GM12878 (cell line): Measurements from ENCODE around the gene S100A9. TPM values are rescaled to one million over a fixed set of nuclear protein-coding genes. Genes with fewer than 3 reads are reported as not detected.

ENCODE experiments used
- ATAC-seq: fragments of 200-7000 bp; cut with Tn5 transposase; 3 replicates; pipeline ENCODE4 v1.9.1; 2020; ENCODE audit warnings: mild to moderate bottlenecking, moderate library complexity
- BruUV-seq: library from RNA; stranded (reverse); fragments of 400-500 nt; replicated peaks from 2 replicates; lab custom pipeline; 2021; lab: Mats Ljungman, UMichigan
- CTCF ChIA-PET: fragments of 300-600 bp; sonication (Branson Sonifier 250); formaldehyde crosslinking; extraction: SDS; loops from one replicate; lab custom pipeline; 2021; ENCODE audit warnings: inconsistent platforms; lab: Yijun Ruan, JAX
- POLR2A ChIA-PET: fragments of 350-600 bp; formaldehyde crosslinking; extraction: SDS; loops from one replicate; lab custom pipeline; 2021; ENCODE audit warnings: inconsistent platforms; lab: Charles Lee
- RAD21 ChIA-PET: fragments of 300-600 bp; sonication (Branson Sonifier 250); formaldehyde crosslinking; loops from one replicate; lab custom pipeline; 2023; ENCODE audit warnings: antibody characterized with exemption; ENCODE audit not compliant: unreplicated experiment; lab: Charles Lee
- SMC1A ChIA-PET: fragments of 300-600 bp; sonication (Branson Sonifier 250); formaldehyde crosslinking; loops from one replicate; lab custom pipeline; 2023; ENCODE audit not compliant: unreplicated experiment, uncharacterized antibody; lab: Charles Lee
- DNase-seq: peaks from one replicate; pipeline ENCODE4 v3.0.0-alpha.2; 2011; ENCODE audit warnings: low read depth, low spot score
- FAIRE-seq: peaks from 3 replicates; lab custom pipeline; 2011; peaks lifted over from hg19 to GRCh38; lab: Jason Lieb, UNC
- H2AFZ ChIP-seq: 2 replicates; pipeline ENCODE4 v1.6.0; 2011; ENCODE audit warnings: low read depth, low read length, control low read depth; ENCODE audit not compliant: control insufficient read depth
- H3K27ac ChIP-seq: 2 replicates; pipeline ENCODE4 v1.5.1; 2011; ENCODE audit warnings: control low read depth; ENCODE audit not compliant: control insufficient read depth, insufficient read depth
- H3K27me3 ChIP-seq, 2 experiments: replicated peaks in 1 of 2; 2 replicates each; pipeline versions ENCODE4 v1.6.0 to v1.6.1; 2011; ENCODE audit warnings: low read length in 1 of 2; ENCODE audit not compliant: control insufficient read depth in 2 of 2, insufficient read depth in 2 of 2
- H3K36me3 ChIP-seq, 2 experiments: 2 replicates each; pipeline ENCODE4 v1.5.1; 2011; ENCODE audit warnings: low read length in 1 of 2; ENCODE audit not compliant: control insufficient read depth in 2 of 2, insufficient read depth in 2 of 2
- H3K4me1 ChIP-seq: 2 replicates; pipeline ENCODE4 v1.6.1; 2011; ENCODE audit warnings: mild to moderate bottlenecking, low read length, moderate library complexity, mixed read lengths; ENCODE audit not compliant: control insufficient read depth, insufficient read depth
- H3K4me2 ChIP-seq: 2 replicates; pipeline ENCODE4 v1.6.0; 2011; ENCODE audit warnings: control low read depth; ENCODE audit not compliant: control insufficient read depth, insufficient read depth
- H3K4me3 ChIP-seq: fragments of 200-600 bp; sonication (generic); 2 replicates; pipeline ENCODE4 v1.5.1; 2016
- H3K79me2 ChIP-seq: 2 replicates; pipeline ENCODE4 v1.6.0; 2011; ENCODE audit warnings: low read length; ENCODE audit not compliant: control insufficient read depth, insufficient read depth
- H3K9ac ChIP-seq: 2 replicates; pipeline ENCODE4 v1.8.0; 2011; ENCODE audit warnings: low read length, control low read depth, mixed read lengths; ENCODE audit not compliant: control insufficient read depth, insufficient read depth
- H3K9me3 ChIP-seq: replicated peaks from 3 replicates; pipeline ENCODE4 v1.5.1; 2011; ENCODE audit warnings: mild to moderate bottlenecking, low read length; ENCODE audit not compliant: control insufficient read depth, insufficient read depth
- H4K20me1 ChIP-seq: 2 replicates; pipeline ENCODE4 v1.6.0; 2011; ENCODE audit not compliant: control insufficient read depth, insufficient read depth
- ASH2L ChIP-seq: fragments of 300-600, 200-600 bp; sonication (generic); IDR thresholded peaks from 2 replicates; pipeline ENCODE4 v1.6.1; 2017; ENCODE audit warnings: low read depth, mild to moderate bottlenecking, borderline replicate concordance
- IRF4 ChIP-seq: IDR thresholded peaks from 2 replicates; pipeline ENCODE4 v1.6.1; 2011; ENCODE audit warnings: low read depth, low read length
- LARP7 ChIP-seq: fragments of 450-650 bp; IDR thresholded peaks from 2 replicates; pipeline ENCODE4 v1.6.1; 2017; ENCODE audit warnings: mild to moderate bottlenecking
- RAD21 ChIP-seq: IDR thresholded peaks from 2 replicates; pipeline ENCODE4 v1.6.1; 2011; ENCODE audit warnings: mild to moderate bottlenecking, low read depth, low read length, moderate library complexity; ENCODE audit not compliant: insufficient read depth
- SP1 ChIP-seq: IDR thresholded peaks from one replicate; pipeline ENCODE4 v1.6.1; 2011; ENCODE audit warnings: low read depth, low read length
- SREBF1 ChIP-seq: IDR thresholded peaks from 2 replicates; pipeline ENCODE4 v1.6.1; 2012; ENCODE audit warnings: mild to moderate bottlenecking, low read length
- SUPT20H ChIP-seq: IDR thresholded peaks from 2 replicates; pipeline ENCODE4 v1.6.1; 2011; ENCODE audit warnings: low read depth, mild to moderate bottlenecking, low read length, moderate library complexity, borderline replicate concordance; ENCODE audit not compliant: control insufficient read depth
- WGBS: methylation state at CpG from one replicate; pipeline ENCODE4 v1.1.6; 2016; ENCODE audit warnings: low lambda C conversion rate; ENCODE audit not compliant: insufficient replicate concordance, insufficient coverage; ENCODE audit errors: missing lambda C conversion rate; 5-methylcytosine and 5-hydroxymethylcytosine counted together
- in situ Hi-C: fragments of 300-500 bp; cut with MboI; formaldehyde crosslinking; loops from 9 replicates; pipeline ENCODE4 v1.14.3; 2018; ENCODE audit warnings: mixed read lengths
- intact Hi-C: fragments of 100-400 bp; cut with micrococcal nuclease; formaldehyde crosslinking; loops from one replicate; pipeline ENCODE4 v1.14.2; 2022; ENCODE audit not compliant: unreplicated experiment
- polyA plus RNA-seq, 11 experiments: library from polyadenylated mRNA; depleted of rRNA in 4 of 11; unstranded in 6 of 11; stranded (reverse) in 5 of 11; fragments of >200 nt; fragmentation: Nextera tagmentation in 4 of 11; fragmentation: Illumina TruSeq in 1 of 11; extraction: Ambion mirVana in 4 of 11; extraction: Trizol in 1 of 11; gene quantifications; 1 replicate in 1 of 11; 2 replicates in 10 of 11; pipeline versions ENCODE4 v1.2.1 to v1.2.3, GENCODE V29; 2011 to 2016; ENCODE audit warnings: inconsistent platforms in 2 of 11, missing spikeins in 2 of 11, low read depth in 1 of 11
- total RNA-seq, 4 experiments: library from RNA; depleted of rRNA in 3 of 4; stranded (reverse); fragments of >200 nt in 3 of 4; fragmentation: Illumina TruSeq in 1 of 4; extraction: Trizol in 1 of 4; gene quantifications; 2 replicates each; pipeline versions ENCODE4 v1.2.1 to v1.2.3, GENCODE V29; 2013 to 2021
- TF ChIP-seq, protein P1 (sequence below): IDR thresholded peaks from 2 replicates; pipeline ENCODE4 v1.6.1; 2012; ENCODE audit warnings: low read depth, low read length, improper control_type of control experiment

The S100A9 gene
- total and polyA plus RNA-seq, 10 of the 15 experiments (the other 5 are each of a cell fraction or from before 2014, with no cell fraction given) = 0.22 to 1.7 (median 0.49) TPM; not detected in 3

DNA sequence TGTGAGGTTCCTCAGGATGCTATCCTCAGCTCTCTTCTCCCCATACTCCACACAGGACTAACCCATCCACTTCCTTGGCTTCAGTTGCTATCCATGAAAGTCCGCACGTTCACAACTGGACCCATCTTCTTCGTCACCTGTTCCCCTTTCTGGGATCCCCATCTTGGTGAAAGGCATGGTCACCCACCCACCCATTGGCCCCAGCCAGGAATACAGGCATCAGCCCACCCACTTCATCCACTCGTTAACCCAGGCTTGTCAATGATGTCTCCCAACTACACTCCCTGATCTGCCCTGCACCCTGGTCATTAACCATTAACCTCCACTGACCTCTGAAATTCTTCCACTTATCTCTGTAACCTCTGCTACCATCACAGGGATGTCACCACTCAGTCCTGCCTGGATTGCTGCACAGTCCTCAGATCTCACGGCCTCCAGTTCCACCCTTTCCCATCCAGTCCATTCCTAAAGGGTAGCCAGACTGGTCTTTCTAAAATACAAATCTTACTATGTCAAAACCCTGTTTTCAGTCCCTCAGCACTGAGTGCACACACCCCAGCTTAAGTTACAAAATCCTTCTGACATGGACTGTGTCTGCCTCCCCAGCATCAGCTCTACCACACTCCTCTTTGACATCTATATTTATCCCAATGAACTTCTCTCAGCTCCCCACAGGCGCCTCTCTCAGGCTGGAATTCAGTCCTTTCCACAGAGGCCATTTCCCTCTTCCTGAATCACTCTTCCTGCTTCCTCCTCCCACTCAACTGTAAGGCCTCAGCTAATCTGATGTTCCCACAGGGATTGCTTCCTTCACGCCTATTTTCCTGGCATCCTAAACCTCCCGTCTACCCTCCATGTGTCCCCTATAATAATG is 19.4 kb upstream of the S100A9 start:
- in situ Hi-C loops = no loop called here
- CTCF ChIA-PET = interaction anchor here (1.7 to 4.8 kb wide), 3 partner anchors 15 to 128 kb away, joined by 4 to 24 read pairs (median 14); no protein-coding TSS in a partner anchor
- POLR2A ChIA-PET = interaction anchor here (0.6 kb wide), 1 partner anchor 1531 kb away, joined by 3 read pairs; no protein-coding TSS in a partner anchor
- DNase-seq (no peak), FAIRE-seq (no peak), ATAC-seq (no peak)
- H3K27me3 ChIP-seq = no peaks in the 10 kb centered on the region
- H3K4me3 ChIP-seq = no peak overlapping the region
- peaks cover 14% of the 10 kb centered on the region for H3K79me2 ChIP-seq
- SMC1A ChIA-PET = interaction anchor here (1.0 to 2.5 kb wide), 7 partner anchors 8 to 75 kb away, joined by 3 to 10 read pairs (median 5); no protein-coding TSS in a partner anchor
- BruUV-seq = no TSS peak
- H2AFZ ChIP-seq = no peak overlapping the region
- TF ChIP-seq SP1 = no peak
- TF ChIP-seq SUPT20H = no peak
- TF ChIP-seq ASH2L = no peak
- TF ChIP-seq, protein P1, sequence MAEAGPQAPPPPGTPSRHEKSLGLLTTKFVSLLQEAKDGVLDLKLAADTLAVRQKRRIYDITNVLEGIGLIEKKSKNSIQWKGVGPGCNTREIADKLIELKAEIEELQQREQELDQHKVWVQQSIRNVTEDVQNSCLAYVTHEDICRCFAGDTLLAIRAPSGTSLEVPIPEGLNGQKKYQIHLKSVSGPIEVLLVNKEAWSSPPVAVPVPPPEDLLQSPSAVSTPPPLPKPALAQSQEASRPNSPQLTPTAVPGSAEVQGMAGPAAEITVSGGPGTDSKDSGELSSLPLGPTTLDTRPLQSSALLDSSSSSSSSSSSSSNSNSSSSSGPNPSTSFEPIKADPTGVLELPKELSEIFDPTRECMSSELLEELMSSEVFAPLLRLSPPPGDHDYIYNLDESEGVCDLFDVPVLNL = no peak
- TF ChIP-seq RAD21 = no peak
- TF ChIP-seq LARP7 = no peak
- TF ChIP-seq IRF4 = no peak
- no peak for TF ChIP-seq SREBF1
- H3K9ac ChIP-seq = no peak overlapping the region
- no peaks in the 10 kb centered on the region for H3K36me3 ChIP-seq
- H3K9me3 ChIP-seq = no peaks in the 10 kb centered on the region
- H3K27ac ChIP-seq = no peak overlapping the region
- RAD21 ChIA-PET = interaction anchor here (0.6 to 2.4 kb wide), 2 partner anchors 8 to 157 kb away, joined by 3 to 12 read pairs; no protein-coding TSS in a partner anchor
- WGBS = 41% methylated on average over 8 of the region's 8 CpGs
- no peaks in the 10 kb centered on the region for H4K20me1 ChIP-seq
- no peak overlapping the region for H3K4me2 ChIP-seq
- intact Hi-C loops = no loop called here
- H3K4me1 ChIP-seq = peaks cover 9% of the 10 kb centered on the region
